SU-DHL-6 (cell line): ENCODE data around the gene PUSL1.

Source experiments
- H2AFZ ChIP-seq: fragments of 200-600 bp; sonication (generic); 2 replicates; pipeline ENCODE4 v1.6.1; 2014; ENCODE audit warnings: low read depth, mild to moderate bottlenecking, moderate library complexity, mixed read lengths, antibody characterized with exemption, low read length; ENCODE audit not compliant: severe bottlenecking
- H3F3A ChIP-seq: fragments of 200-600 bp; shearing (Covaris generic); 2 replicates; pipeline ENCODE4 v1.6.0; 2016; ENCODE audit warnings: antibody characterized with exemption, mild to moderate bottlenecking; ENCODE audit not compliant: insufficient read depth
- H3K27ac ChIP-seq: fragments of 200-600 bp; sonication (generic); 2 replicates; pipeline ENCODE4 v1.5.1; 2016; ENCODE audit warnings: low read depth, mild to moderate bottlenecking, low read length, moderate library complexity, mixed read lengths
- H3K27me3 ChIP-seq: fragments of 200-600 bp; sonication (generic), shearing (Covaris generic); 2 replicates; pipeline ENCODE4 v1.6.0; 2014; ENCODE audit warnings: mild to moderate bottlenecking, low read length
- H3K36me3 ChIP-seq: fragments of 200-600 bp; sonication (generic); 2 replicates; pipeline ENCODE4 v1.6.1; 2014; ENCODE audit warnings: mild to moderate bottlenecking, low read length, mixed read lengths
- H3K4me2 ChIP-seq: fragments of 300-600, 200-600 bp; shearing (Covaris generic), sonication (generic); 2 replicates; pipeline ENCODE4 v1.6.0; 2014; ENCODE audit warnings: low read length, low read depth, mild to moderate bottlenecking; ENCODE audit not compliant: poor library complexity, severe bottlenecking
- H3K4me3 ChIP-seq: fragments of 200-600 bp; sonication (generic); 2 replicates; pipeline ENCODE4 v1.5.1; 2014; ENCODE audit warnings: antibody characterized with exemption, low read length, mild to moderate bottlenecking, mixed read lengths; ENCODE audit not compliant: insufficient read depth, poor library complexity, severe bottlenecking
- H3K79me2 ChIP-seq: fragments of 200-600 bp; sonication (generic); 2 replicates; pipeline ENCODE4 v1.6.1; 2014; ENCODE audit warnings: mild to moderate bottlenecking, low read length, moderate library complexity; ENCODE audit not compliant: insufficient read depth
- H3K9ac ChIP-seq: fragments of 200-600 bp; sonication (generic); 2 replicates; pipeline ENCODE4 v1.7.0; 2014; ENCODE audit warnings: mild to moderate bottlenecking, low read length
- H3K9me2 ChIP-seq: fragments of 200-600 bp; sonication (generic); replicated peaks from 2 replicates; pipeline ENCODE4 v1.6.1; 2014; ENCODE audit warnings: low read length; ENCODE audit not compliant: insufficient read depth
- H3K9me3 ChIP-seq: fragments of 200-600 bp; sonication (generic); 2 replicates; pipeline ENCODE4 v1.6.1; 2014; ENCODE audit warnings: low read length, mixed read lengths; ENCODE audit not compliant: insufficient read depth
- H4K20me1 ChIP-seq: fragments of 200-600 bp; sonication (generic); 2 replicates; pipeline ENCODE4 v1.6.1; 2014; ENCODE audit warnings: low read depth, mild to moderate bottlenecking, antibody characterized with exemption, low read length, moderate library complexity, mixed read lengths
- CTCF ChIP-seq: fragments of 200-600 bp; sonication (generic); IDR thresholded peaks from one replicate; pipeline ENCODE4 v1.5.1; 2017; ENCODE audit warnings: antibody characterized with exemption, mild to moderate bottlenecking, low read length, moderate library complexity; ENCODE audit not compliant: insufficient read depth, poor library complexity, severe bottlenecking
- EZH2phosphoT487 ChIP-seq: fragments of 200-600 bp; sonication (generic), shearing (Covaris generic); conservative IDR thresholded peaks from 2 replicates; pipeline ENCODE4 v1.6.1; 2018; ENCODE audit warnings: mild to moderate bottlenecking, antibody characterized with exemption, low read length, moderate library complexity, mixed read lengths

PUSL1 gene

DNA sequence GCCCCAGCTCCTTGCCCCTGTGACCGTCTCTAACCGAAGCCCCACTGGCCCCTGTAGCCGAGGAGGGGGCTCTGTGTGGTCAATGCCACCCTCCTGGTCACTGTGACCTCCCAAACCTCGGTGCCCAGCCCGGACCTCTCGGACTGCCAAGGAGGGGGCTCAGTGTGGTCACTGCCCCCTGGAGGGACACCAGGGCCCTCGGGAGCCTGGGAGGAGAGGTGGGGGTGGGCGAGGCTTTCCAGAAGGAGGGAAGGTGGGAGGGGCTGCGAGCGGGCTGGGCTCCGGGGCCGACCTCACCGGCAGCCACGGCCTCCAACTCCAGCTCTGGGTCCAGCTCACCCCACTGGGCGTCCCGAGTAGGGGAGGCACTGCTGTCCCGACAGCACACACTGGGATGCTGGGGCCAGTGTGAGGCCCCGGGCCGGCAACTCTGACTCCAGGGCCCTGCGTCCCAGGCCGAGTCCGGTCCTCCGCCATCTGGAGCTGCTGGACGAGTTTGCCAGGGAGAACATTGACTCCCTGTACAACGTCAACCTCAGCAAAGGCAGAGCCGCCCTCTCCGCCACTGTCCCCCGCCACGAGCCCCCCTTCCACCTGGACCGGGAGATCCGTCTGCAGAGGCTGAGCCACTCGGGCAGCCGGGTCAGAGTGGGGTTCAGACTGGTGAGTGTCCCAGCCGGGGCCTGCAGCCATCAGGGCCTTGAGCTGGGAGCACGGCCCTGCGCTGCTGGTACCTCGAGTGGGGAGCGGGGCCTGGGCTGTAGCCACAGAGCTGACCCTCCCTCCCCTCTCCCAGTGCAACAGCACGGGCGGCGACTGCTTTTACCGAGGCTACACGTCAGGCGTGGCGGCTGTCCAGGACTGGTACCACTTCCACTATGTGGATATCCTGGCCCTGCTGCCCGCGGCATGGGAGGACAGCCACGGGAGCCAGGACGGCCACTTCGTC lies 21.8 kb upstream of the PUSL1 start:
- Histone ChIP-seq H3K4me2 (no peak overlapping the region), H3F3A (no peaks in the 10 kb centered on the region), H3K4me3 (no peak overlapping the region)

DNA sequence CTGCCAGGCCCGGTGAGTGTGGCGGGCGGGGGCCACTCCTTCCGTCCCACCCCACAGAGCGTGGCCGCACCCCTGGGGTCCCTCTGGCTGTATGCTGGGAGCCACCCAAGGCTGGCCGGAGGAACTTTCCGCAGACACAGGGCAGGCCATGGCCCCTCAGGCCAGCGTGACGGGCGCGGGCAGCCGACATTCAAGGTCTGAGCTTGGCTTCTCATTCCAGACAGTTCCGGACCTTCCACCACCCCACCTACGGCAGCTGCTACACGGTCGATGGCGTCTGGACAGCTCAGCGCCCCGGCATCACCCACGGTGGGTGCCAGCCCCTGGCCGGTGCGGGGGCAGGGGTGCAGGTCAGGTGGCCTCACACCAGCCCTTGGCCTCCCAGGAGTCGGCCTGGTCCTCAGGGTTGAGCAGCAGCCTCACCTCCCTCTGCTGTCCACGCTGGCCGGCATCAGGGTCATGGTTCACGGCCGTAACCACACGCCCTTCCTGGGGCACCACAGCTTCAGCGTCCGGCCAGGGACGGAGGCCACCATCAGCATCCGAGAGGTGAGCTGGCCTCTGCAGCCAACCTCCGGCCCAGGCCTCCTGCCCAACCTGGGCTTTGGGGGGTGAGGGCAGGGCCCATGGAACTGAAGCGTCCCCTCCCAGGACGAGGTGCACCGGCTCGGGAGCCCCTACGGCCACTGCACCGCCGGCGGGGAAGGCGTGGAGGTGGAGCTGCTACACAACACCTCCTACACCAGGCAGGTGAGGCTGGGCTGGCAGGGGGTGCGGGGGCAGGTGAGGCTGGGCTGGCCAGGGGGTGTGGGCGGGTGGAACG lies 20.9 kb upstream of the PUSL1 start:
- H3K4me3 ChIP-seq, result no peak overlapping the region
- H3K36me3 ChIP-seq, result no peaks in the 10 kb centered on the region
- H3K9ac ChIP-seq, result no peak overlapping the region
- H2AFZ ChIP-seq, result no peak overlapping the region
- H3K79me2 ChIP-seq, result no peaks in the 10 kb centered on the region
- no peak overlapping the region for H3K27ac ChIP-seq
- no peaks in the 10 kb centered on the region for H3F3A ChIP-seq
- H3K27me3 ChIP-seq, result no peaks in the 10 kb centered on the region
- no peak overlapping the region for H3K4me2 ChIP-seq
- H3K9me3 ChIP-seq, result no peaks in the 10 kb centered on the region
- H3K9me2 ChIP-seq, result no peaks in the 10 kb centered on the region
- no peak for TF ChIP-seq EZH2phosphoT487
- no peak for TF ChIP-seq CTCF
- H4K20me1 ChIP-seq, result no peaks in the 10 kb centered on the region

More for the DNA sequence above, 21.8 kb upstream of the PUSL1 start:
- H3K9me2 ChIP-seq, result no peaks in the 10 kb centered on the region
- H4K20me1 ChIP-seq, result no peaks in the 10 kb centered on the region
- TF ChIP-seq EZH2phosphoT487, result no peak
- no peak for TF ChIP-seq CTCF
- H3K79me2 ChIP-seq, result no peaks in the 10 kb centered on the region
- no peak overlapping the region for H3K27ac ChIP-seq
- no peaks in the 10 kb centered on the region for H3K36me3 ChIP-seq
- H3K27me3 ChIP-seq, result no peaks in the 10 kb centered on the region
- no peak overlapping the region for H3K9ac ChIP-seq
- H3K9me3 ChIP-seq, result no peaks in the 10 kb centered on the region
- H2AFZ ChIP-seq, result no peak overlapping the region

DNA sequence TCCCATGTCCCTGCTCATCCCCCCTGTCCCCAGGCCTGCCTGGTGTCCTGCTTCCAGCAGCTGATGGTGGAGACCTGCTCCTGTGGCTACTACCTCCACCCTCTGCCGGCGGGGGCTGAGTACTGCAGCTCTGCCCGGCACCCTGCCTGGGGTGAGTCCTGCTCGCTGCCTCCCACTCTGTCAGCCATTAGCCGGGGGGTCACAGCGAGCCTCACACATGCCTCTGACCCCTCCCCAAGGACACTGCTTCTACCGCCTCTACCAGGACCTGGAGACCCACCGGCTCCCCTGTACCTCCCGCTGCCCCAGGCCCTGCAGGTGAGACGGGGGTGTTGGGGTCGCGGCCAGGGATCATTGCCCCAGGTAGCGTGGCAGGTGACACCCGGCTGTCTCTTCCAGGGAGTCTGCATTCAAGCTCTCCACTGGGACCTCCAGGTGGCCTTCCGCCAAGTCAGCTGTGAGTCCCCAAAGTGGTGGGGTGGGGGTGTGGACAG lies 18.1 kb upstream of the PUSL1 start:
- Histone ChIP-seq H3K27me3 (no peaks in the 10 kb centered on the region), H3K9me3 (no peaks in the 10 kb centered on the region), H3K36me3 (no peaks in the 10 kb centered on the region), H3K9me2 (no peaks in the 10 kb centered on the region), H3K79me2 (no peaks in the 10 kb centered on the region), H3K4me3 (no peak overlapping the region), H4K20me1 (no peaks in the 10 kb centered on the region), H3F3A (no peaks in the 10 kb centered on the region), H3K27ac (no peak overlapping the region), H3K4me2 (no peak overlapping the region), H2AFZ (no peak overlapping the region), H3K9ac (no peak overlapping the region)
- TF ChIP-seq CTCF, result peak; percentile 25
- TF ChIP-seq EZH2phosphoT487, result no peak
